Fibroblast of lung (primary cell): ENCODE data around the gene PARP12. TPM values are rescaled to one million over a fixed set of nuclear protein-coding genes. Genes with fewer than 3 reads are reported as not detected.

ENCODE experiments used
- DNase-seq, 2 donors: peaks; one replicate each; pipeline versions ENCODE4 v3.0.0 to v3.0.0-alpha.2; 2010; ENCODE audit warnings: low read depth in 2 of 2
- H2AFZ ChIP-seq: 2 replicates; pipeline ENCODE4 v1.5.1; 2012; ENCODE audit warnings: low read length, control low read depth, inconsistent platforms
- H3K27ac ChIP-seq: 2 replicates; pipeline ENCODE4 v1.5.1; 2011; ENCODE audit warnings: low read length, control low read depth; ENCODE audit not compliant: insufficient read depth
- H3K27me3 ChIP-seq: 2 replicates; pipeline ENCODE4 v1.5.1; 2011; ENCODE audit warnings: mild to moderate bottlenecking, low read length; ENCODE audit not compliant: control insufficient read depth, insufficient read depth
- H3K36me3 ChIP-seq: 2 replicates; pipeline ENCODE4 v1.5.1; 2011; ENCODE audit warnings: low read length; ENCODE audit not compliant: control insufficient read depth, insufficient read depth
- H3K4me1 ChIP-seq: 2 replicates; pipeline ENCODE4 v1.5.1; 2011; ENCODE audit warnings: low read length; ENCODE audit not compliant: control insufficient read depth, insufficient read depth; ENCODE audit errors: extremely low read depth
- H3K4me2 ChIP-seq: 2 replicates; pipeline ENCODE4 v1.5.1; 2011; ENCODE audit warnings: low read length, control low read depth; ENCODE audit not compliant: insufficient read depth; ENCODE audit errors: extremely low read depth
- H3K4me3 ChIP-seq, 4 experiments: fragments of 200-600 bp in 1 of 4; sonication (generic) in 1 of 4; replicated peaks in 1 of 4; 2 replicates each; pipeline ENCODE4 v1.5.1; 2011 to 2016; ENCODE audit warnings: low read length in 4 of 4, low read depth in 3 of 4, mild to moderate bottlenecking in 3 of 4, control low read depth in 2 of 4, inconsistent platforms in 1 of 4, mixed read lengths in 1 of 4; ENCODE audit not compliant: insufficient read depth in 1 of 4; ENCODE audit errors: control extremely low read depth in 1 of 4
- H3K79me2 ChIP-seq: 2 replicates; pipeline ENCODE4 v1.5.1; 2012; ENCODE audit warnings: mild to moderate bottlenecking, low read length, inconsistent platforms; ENCODE audit not compliant: control insufficient read depth, insufficient read depth
- H3K9ac ChIP-seq: 2 replicates; pipeline ENCODE4 v1.5.1; 2011; ENCODE audit warnings: mild to moderate bottlenecking, low read length, control low read depth; ENCODE audit not compliant: insufficient read depth
- H3K9me3 ChIP-seq: 2 replicates; pipeline ENCODE4 v1.5.1; 2012; ENCODE audit warnings: low read depth, low read length; ENCODE audit not compliant: control insufficient read depth, insufficient read depth
- H4K20me1 ChIP-seq: 2 replicates; pipeline ENCODE4 v1.5.1; 2011; ENCODE audit warnings: low read length; ENCODE audit not compliant: control insufficient read depth, insufficient read depth; ENCODE audit errors: extremely low read depth
- EZH2 ChIP-seq: IDR thresholded peaks from 2 replicates; pipeline ENCODE4 v1.5.1; 2012; ENCODE audit warnings: low read length, control low read depth, mild to moderate bottlenecking; ENCODE audit errors: missing control alignments
- polyA plus RNA-seq, 2 donors: library from polyadenylated mRNA; depleted of rRNA in 1 of 2; stranded (reverse) in 1 of 2; unstranded in 1 of 2; fragments of >200 nt; gene quantifications; 2 replicates each; pipeline ENCODE4 v1.2.1, GENCODE V29; 2011 to 2012; ENCODE audit warnings: missing spikeins in 1 of 2
- total RNA-seq: library from RNA; depleted of rRNA; stranded (reverse); fragments of >200 nt; gene quantifications from 2 replicates; pipeline ENCODE4 v1.2.1, GENCODE V29; 2014
- TF ChIP-seq, protein P1 (sequence below), 2 donors: IDR thresholded peaks in 1 of 2; conservative IDR thresholded peaks in 1 of 2; 1 replicate in 1 of 2; 2 replicates in 1 of 2; pipeline ENCODE4 v1.5.1; 2011 to 2012; ENCODE audit warnings: low read length in 2 of 2, control low read depth in 1 of 2, inconsistent platforms in 1 of 2, low read depth in 1 of 2, mild to moderate bottlenecking in 1 of 2

Gene PARP12
- total and polyA plus RNA-seq, 2 donors (not counting 1 experiment from before 2014, with no cell fraction given) = 16.9 to 24.9 TPM

DNA sequence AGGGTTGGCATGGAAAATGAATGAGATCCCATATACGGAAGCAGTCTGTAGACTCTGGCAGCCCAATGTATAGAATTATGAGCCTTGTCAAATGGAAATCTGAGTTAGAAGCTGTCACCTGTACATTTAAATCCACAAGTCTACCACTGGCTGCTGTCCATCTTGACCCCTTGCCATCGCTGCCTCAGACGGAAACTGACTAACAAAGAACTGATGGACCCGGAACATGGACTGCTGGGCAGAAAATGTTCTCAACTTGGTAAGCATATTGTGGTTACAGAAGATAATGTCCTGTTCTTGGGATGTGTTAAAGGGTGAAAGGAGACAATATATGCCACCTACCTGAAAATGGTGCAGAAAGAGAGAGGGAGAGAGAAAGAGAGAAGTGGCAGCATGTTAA lies 37.5 kb downstream of the PARP12 start:
- H2AFZ ChIP-seq = no peak overlapping the region
- H3K4me3 ChIP-seq = no peak overlapping the region
- no peak overlapping the region for H3K27ac ChIP-seq
- TF ChIP-seq, protein P1, sequence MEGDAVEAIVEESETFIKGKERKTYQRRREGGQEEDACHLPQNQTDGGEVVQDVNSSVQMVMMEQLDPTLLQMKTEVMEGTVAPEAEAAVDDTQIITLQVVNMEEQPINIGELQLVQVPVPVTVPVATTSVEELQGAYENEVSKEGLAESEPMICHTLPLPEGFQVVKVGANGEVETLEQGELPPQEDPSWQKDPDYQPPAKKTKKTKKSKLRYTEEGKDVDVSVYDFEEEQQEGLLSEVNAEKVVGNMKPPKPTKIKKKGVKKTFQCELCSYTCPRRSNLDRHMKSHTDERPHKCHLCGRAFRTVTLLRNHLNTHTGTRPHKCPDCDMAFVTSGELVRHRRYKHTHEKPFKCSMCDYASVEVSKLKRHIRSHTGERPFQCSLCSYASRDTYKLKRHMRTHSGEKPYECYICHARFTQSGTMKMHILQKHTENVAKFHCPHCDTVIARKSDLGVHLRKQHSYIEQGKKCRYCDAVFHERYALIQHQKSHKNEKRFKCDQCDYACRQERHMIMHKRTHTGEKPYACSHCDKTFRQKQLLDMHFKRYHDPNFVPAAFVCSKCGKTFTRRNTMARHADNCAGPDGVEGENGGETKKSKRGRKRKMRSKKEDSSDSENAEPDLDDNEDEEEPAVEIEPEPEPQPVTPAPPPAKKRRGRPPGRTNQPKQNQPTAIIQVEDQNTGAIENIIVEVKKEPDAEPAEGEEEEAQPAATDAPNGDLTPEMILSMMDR (conservative IDR thresholded peaks at IDR 0.05 in 1 of 2, IDR thresholded peaks at IDR 0.05 in 1 of 2; ENCODE audit: low read depth in 1 of 2, low read length in 2 of 2) = no peak
- no peak for TF ChIP-seq EZH2
- H4K20me1 ChIP-seq = no peaks in the 10 kb centered on the region
- no peaks in the 10 kb centered on the region for H3K27me3 ChIP-seq
- no peaks in the 10 kb centered on the region for H3K79me2 ChIP-seq
- no peak overlapping the region for H3K9ac ChIP-seq
- H3K36me3 ChIP-seq = peaks cover 8% of the 10 kb centered on the region
- no peak for DNase-seq
- no peaks in the 10 kb centered on the region for H3K4me1 ChIP-seq
- H3K9me3 ChIP-seq = no peaks in the 10 kb centered on the region
- H3K4me2 ChIP-seq = no peak overlapping the region

DNA sequence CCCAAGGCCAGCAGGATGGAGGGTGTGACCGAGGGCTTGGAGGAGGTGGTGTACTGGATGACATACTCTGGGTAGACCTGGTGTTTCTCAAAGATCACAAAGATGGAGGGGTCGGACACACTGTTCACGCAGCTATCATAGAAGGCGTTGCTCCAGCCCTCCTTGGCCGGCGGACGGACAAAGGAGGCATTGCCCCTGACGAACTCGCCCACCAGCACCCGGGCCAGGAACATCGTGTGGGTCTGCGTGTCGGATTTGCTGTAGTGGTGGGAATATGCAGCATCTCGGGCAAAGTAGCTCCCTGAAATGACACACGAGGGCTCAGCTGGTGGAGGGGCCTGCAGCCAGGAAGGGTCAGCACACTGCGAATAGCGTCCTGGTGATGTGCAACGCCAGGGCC lies 38.2 kb downstream of the PARP12 start:
- H3K27ac ChIP-seq = no peak overlapping the region
- no peak for TF ChIP-seq EZH2
- TF ChIP-seq, protein P1 (conservative IDR thresholded peaks at IDR 0.05 in 1 of 2, IDR thresholded peaks at IDR 0.05 in 1 of 2; ENCODE audit: low read depth in 1 of 2, low read length in 2 of 2) = no peak
- no peak overlapping the region for H3K4me3 ChIP-seq
- no peaks in the 10 kb centered on the region for H3K79me2 ChIP-seq
- H3K27me3 ChIP-seq = no peaks in the 10 kb centered on the region
- H3K36me3 ChIP-seq = peaks cover 8% of the 10 kb centered on the region
- no peak overlapping the region for H3K4me2 ChIP-seq
- H3K4me1 ChIP-seq = no peaks in the 10 kb centered on the region
- H3K9me3 ChIP-seq = no peaks in the 10 kb centered on the region
- H2AFZ ChIP-seq = no peak overlapping the region
- no peak for DNase-seq
- no peak overlapping the region for H3K9ac ChIP-seq
- no peaks in the 10 kb centered on the region for H4K20me1 ChIP-seq

DNA sequence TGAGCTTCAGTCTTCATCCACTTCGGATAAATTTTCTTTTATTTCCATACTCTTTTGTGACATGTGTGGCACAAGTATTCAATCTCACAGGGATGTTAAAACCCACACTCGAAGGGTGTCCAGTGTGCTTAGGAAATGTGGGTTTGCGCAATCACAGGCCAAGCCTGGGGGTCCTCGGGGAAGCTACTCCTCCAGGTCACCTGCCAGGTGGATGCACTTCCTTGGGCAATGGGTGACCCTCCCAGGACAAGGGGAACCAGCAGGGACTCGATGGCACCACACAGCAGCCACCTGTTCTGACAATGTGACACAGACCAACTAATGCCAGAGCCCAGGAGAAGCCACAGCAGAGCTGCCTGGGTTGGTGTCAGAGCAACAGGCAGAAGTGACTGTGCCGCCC lies 39.0 kb downstream of the PARP12 start:
- Histone ChIP-seq H3K79me2 (no peaks in the 10 kb centered on the region), H3K27ac (no peak overlapping the region), H4K20me1 (no peaks in the 10 kb centered on the region), H3K9ac (no peak overlapping the region), H3K4me2 (no peak overlapping the region), H3K4me1 (no peaks in the 10 kb centered on the region), H3K36me3 (peaks cover 8% of the 10 kb centered on the region), H2AFZ (no peak overlapping the region), H3K27me3 (no peaks in the 10 kb centered on the region), H3K4me3 (no peak overlapping the region), H3K9me3 (no peaks in the 10 kb centered on the region)
- TF ChIP-seq, protein P1 (conservative IDR thresholded peaks at IDR 0.05 in 1 of 2, IDR thresholded peaks at IDR 0.05 in 1 of 2; ENCODE audit: low read depth in 1 of 2, low read length in 2 of 2) = no peak
- TF ChIP-seq EZH2 = no peak
- DNase-seq = no peak
